HG03432 (cell line): Measurements from ENCODE around the gene FER.
"Not testable (repeated sequence)": the region's sequence is repeated elsewhere in the genome, so short reads cannot be mapped to it uniquely, and the experiment has no call there.

Source experiments
- ATAC-seq: cut with Tn5 transposase; IDR thresholded peaks from one replicate; pipeline ENCODE4 v1.9.1; 2021; ENCODE audit warnings: mild to moderate bottlenecking, moderate library complexity; ENCODE audit not compliant: unreplicated experiment

FER gene

GRCh38 chr5:108797396-108797795, 49.7 kb downstream of the FER start:
- ATAC-seq = no peak

- no peak for ATAC-seq
Measured at GRCh38 chr5:108797986-108798385, 50.3 kb downstream of the FER start.

GRCh38 chr5:108798513-108799265, 51.0 kb downstream of the FER start:
- ATAC-seq = no peak

GRCh38 chr5:108801301-108801700, 53.6 kb downstream of the FER start:
- ATAC-seq = no peak

GRCh38 chr5:108801776-108802175, 54.1 kb downstream of the FER start:
- ATAC-seq = no peak

GRCh38 chr5:108810717-108811116, 63.0 kb downstream of the FER start:
- no peak for ATAC-seq

GRCh38 chr5:108813673-108814072, 66.0 kb downstream of the FER start:
- ATAC-seq = no peak

- ATAC-seq = no peak
Measured at GRCh38 chr5:108814551-108814950, 66.9 kb downstream of the FER start.

- ATAC-seq = peak; percentile 100
Measured at GRCh38 chr5:108818613-108819272, 71.0 kb downstream of the FER start.

GRCh38 chr5:108820983-108821382, 73.3 kb downstream of the FER start:
- ATAC-seq = no peak

- ATAC-seq = no peak
Measured at GRCh38 chr5:108822211-108822947, 74.7 kb downstream of the FER start.

GRCh38 chr5:108827131-108827530, 79.4 kb downstream of the FER start:
- ATAC-seq = no peak

GRCh38 chr5:108830705-108831276, 83.1 kb downstream of the FER start:
- no peak for ATAC-seq

GRCh38 chr5:108836492-108836891, 88.8 kb downstream of the FER start:
- ATAC-seq = no peak

- ATAC-seq = not testable (repeated sequence)
Measured at GRCh38 chr5:108842260-108842941, 94.7 kb downstream of the FER start.

- not testable (repeated sequence) for ATAC-seq
Measured at GRCh38 chr5:108851129-108851528, 103.4 kb downstream of the FER start.

- ATAC-seq = peak; percentile 40
Measured at GRCh38 chr5:108857905-108858304, 110.2 kb downstream of the FER start.

GRCh38 chr5:108858959-108859358, 111.3 kb downstream of the FER start:
- ATAC-seq = peak; percentile 98

- no peak for ATAC-seq
Measured at GRCh38 chr5:108862211-108862610, 114.5 kb downstream of the FER start.

- not testable (repeated sequence) for ATAC-seq
Measured at GRCh38 chr5:108866097-108866496, 118.4 kb downstream of the FER start.

GRCh38 chr5:108867656-108868055, 120.0 kb downstream of the FER start:
- ATAC-seq = no peak
